ENCODE results near the gene UBXN2A. TPM values are rescaled to one million over a fixed set of nuclear protein-coding genes. Genes with fewer than 3 reads are reported as not detected.

UBXN2A gene
- total and polyA plus RNA-seq, 10 of the 15 experiments (the other 5 are each of a cell fraction or from before 2014, with no cell fraction given), result 3.7 to 23.5 (median 14.6) TPM

DNA sequence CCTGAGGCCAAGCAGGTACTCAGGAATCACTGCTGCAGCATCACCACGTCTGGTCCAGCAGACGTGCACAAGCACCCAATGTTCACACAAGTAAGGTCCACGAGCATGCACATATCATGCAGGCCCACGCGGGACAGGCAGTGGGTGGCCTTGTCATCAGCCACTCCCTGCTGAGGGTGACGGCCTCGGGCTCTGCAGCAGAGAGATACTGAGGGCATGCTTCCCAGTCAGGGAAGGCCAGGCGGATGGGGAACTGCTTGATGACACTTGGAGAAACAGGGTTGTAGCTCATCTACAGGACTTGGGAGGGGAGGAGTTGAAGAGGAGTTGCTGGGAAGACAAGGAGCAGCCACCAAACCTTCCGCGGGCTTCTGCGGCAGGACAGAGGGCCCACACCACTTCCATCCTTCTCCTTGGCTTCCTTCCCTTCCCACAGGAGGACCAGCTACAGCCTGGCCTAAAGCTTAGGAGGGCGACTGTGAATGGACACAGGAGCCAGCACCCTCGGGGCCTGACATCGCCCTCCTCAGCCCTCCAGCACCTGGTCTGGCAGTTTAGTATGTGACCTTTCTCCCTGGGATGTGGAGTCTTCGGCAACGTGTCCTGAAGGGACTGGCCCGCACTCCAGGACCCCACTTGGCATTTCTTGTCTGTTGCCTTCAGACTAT is 84.9 kb downstream of the UBXN2A start:
- SMC1A ChIA-PET (ENCODE audit: uncharacterized antibody, unreplicated experiment), result no interaction called here
- Histone ChIP-seq H3K4me1 (ENCODE audit: control insufficient read depth, insufficient read depth, low read length) (no peaks in the 10 kb centered on the region), H3K4me2 (ENCODE audit: control insufficient read depth, insufficient read depth) (no peak overlapping the region), H3K9ac (ENCODE audit: control insufficient read depth, insufficient read depth, low read length) (no peak overlapping the region), H4K20me1 (ENCODE audit: control insufficient read depth, insufficient read depth) (no peaks in the 10 kb centered on the region), H3K9me3 (replicated peaks; ENCODE audit: control insufficient read depth, insufficient read depth, low read length) (no peaks in the 10 kb centered on the region), H2AFZ (ENCODE audit: control insufficient read depth, low read depth, low read length) (no peak overlapping the region), H3K79me2 (ENCODE audit: control insufficient read depth, insufficient read depth, low read length) (no peaks in the 10 kb centered on the region), H3K36me3 (ENCODE audit: control insufficient read depth in 2 of 2, insufficient read depth in 2 of 2, low read length in 1 of 2) (peaks cover 0 to 8% of the 10 kb centered on the region in 2 experiments; a peak in 3 of 4 replicates), H3K4me3 (no peak overlapping the region), H3K27ac (ENCODE audit: control insufficient read depth, insufficient read depth) (no peak overlapping the region), H3K27me3 (replicated peaks in 1 of 2; ENCODE audit: control insufficient read depth in 2 of 2, insufficient read depth in 2 of 2, low read length in 1 of 2) (no peaks in the 10 kb centered on the region)
- CTCF ChIA-PET, result interaction anchor here (1.0 to 1.4 kb wide), 2 partner anchors 9 to 98 kb away, joined by 3 read pairs; no protein-coding TSS in a partner anchor
- TF ChIP-seq, protein P1, sequence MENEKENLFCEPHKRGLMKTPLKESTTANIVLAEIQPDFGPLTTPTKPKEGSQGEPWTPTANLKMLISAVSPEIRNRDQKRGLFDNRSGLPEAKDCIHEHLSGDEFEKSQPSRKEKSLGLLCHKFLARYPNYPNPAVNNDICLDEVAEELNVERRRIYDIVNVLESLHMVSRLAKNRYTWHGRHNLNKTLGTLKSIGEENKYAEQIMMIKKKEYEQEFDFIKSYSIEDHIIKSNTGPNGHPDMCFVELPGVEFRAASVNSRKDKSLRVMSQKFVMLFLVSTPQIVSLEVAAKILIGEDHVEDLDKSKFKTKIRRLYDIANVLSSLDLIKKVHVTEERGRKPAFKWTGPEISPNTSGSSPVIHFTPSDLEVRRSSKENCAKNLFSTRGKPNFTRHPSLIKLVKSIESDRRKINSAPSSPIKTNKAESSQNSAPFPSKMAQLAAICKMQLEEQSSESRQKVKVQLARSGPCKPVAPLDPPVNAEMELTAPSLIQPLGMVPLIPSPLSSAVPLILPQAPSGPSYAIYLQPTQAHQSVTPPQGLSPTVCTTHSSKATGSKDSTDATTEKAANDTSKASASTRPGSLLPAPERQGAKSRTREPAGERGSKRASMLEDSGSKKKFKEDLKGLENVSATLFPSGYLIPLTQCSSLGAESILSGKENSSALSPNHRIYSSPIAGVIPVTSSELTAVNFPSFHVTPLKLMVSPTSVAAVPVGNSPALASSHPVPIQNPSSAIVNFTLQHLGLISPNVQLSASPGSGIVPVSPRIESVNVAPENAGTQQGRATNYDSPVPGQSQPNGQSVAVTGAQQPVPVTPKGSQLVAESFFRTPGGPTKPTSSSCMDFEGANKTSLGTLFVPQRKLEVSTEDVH (IDR thresholded peaks at IDR 0.05; ENCODE audit: low read depth, partially characterized antibody), result no peak
- TF ChIP-seq ATF7 (IDR thresholded peaks at IDR 0.05; ENCODE audit: low read depth), result no peak
- TF ChIP-seq IKZF2 (IDR thresholded peaks at IDR 0.05), result no peak
- no peak for TF ChIP-seq FOXM1 (IDR thresholded peaks at IDR 0.05; ENCODE audit: low read depth, low read length)
- no peak for TF ChIP-seq STAT3 (IDR thresholded peaks at IDR 0.05; ENCODE audit: low read depth, low read length)
- TF ChIP-seq NFXL1 (IDR thresholded peaks at IDR 0.05; ENCODE audit: borderline replicate concordance), result no peak
- no peak for TF ChIP-seq SMC3 (IDR thresholded peaks at IDR 0.05; ENCODE audit: borderline replicate concordance, low read length)
- no peak for TF ChIP-seq CEBPB (IDR thresholded peaks at IDR 0.05; ENCODE audit: borderline replicate concordance in 1 of 2, low read depth in 2 of 2, low read length in 2 of 2)
- TF ChIP-seq SMAD1 (IDR thresholded peaks at IDR 0.05; ENCODE audit: low read depth, partially characterized antibody), result no peak
- TF ChIP-seq, protein P2, sequence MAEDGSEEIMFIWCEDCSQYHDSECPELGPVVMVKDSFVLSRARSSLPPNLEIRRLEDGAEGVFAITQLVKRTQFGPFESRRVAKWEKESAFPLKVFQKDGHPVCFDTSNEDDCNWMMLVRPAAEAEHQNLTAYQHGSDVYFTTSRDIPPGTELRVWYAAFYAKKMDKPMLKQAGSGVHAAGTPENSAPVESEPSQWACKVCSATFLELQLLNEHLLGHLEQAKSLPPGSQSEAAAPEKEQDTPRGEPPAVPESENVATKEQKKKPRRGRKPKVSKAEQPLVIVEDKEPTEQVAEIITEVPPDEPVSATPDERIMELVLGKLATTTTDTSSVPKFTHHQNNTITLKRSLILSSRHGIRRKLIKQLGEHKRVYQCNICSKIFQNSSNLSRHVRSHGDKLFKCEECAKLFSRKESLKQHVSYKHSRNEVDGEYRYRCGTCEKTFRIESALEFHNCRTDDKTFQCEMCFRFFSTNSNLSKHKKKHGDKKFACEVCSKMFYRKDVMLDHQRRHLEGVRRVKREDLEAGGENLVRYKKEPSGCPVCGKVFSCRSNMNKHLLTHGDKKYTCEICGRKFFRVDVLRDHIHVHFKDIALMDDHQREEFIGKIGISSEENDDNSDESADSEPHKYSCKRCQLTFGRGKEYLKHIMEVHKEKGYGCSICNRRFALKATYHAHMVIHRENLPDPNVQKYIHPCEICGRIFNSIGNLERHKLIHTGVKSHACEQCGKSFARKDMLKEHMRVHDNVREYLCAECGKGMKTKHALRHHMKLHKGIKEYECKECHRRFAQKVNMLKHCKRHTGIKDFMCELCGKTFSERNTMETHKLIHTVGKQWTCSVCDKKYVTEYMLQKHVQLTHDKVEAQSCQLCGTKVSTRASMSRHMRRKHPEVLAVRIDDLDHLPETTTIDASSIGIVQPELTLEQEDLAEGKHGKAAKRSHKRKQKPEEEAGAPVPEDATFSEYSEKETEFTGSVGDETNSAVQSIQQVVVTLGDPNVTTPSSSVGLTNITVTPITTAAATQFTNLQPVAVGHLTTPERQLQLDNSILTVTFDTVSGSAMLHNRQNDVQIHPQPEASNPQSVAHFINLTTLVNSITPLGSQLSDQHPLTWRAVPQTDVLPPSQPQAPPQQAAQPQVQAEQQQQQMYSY (CRISPR knock-in tag; IDR thresholded peaks at IDR 0.05), result no peak
- no peak for TF ChIP-seq DPF2 (IDR thresholded peaks at IDR 0.05)
- no peak for TF ChIP-seq EED (IDR thresholded peaks at IDR 0.05; ENCODE audit: low read depth)
- TF ChIP-seq, protein P3, sequence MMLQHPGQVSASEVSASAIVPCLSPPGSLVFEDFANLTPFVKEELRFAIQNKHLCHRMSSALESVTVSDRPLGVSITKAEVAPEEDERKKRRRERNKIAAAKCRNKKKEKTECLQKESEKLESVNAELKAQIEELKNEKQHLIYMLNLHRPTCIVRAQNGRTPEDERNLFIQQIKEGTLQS (IDR thresholded peaks at IDR 0.05; ENCODE audit: borderline replicate concordance, extremely low read depth, low read depth, low read length), result no peak
- TF ChIP-seq PAX5 (IDR thresholded peaks at IDR 0.05; ENCODE audit: borderline replicate concordance, low read depth, low read length), result no peak
- TF ChIP-seq ZNF274 (IDR thresholded peaks at IDR 0.05; ENCODE audit: insufficient read depth, insufficient read length), result no peak
- RAD21 ChIA-PET (ENCODE audit: unreplicated experiment), result no interaction called here
- BruUV-seq (replicated peaks), result no TSS peak
- FAIRE-seq (no peak), ATAC-seq (no peak), DNase-seq (ENCODE audit: low read depth, low spot score) (no peak)
- POLR2A ChIA-PET, result no interaction called here
- in situ Hi-C loops (cut with MboI) (no loop called here), intact Hi-C loops (cut with micrococcal nuclease; ENCODE audit: unreplicated experiment) (no loop called here)
- 87% methylated on average over 17 of the region's 17 CpGs for WGBS (ENCODE audit: insufficient coverage, insufficient replicate concordance, low lambda C conversion rate, missing lambda C conversion rate)
